ENCODE measurements around the gene SLC40A1. TPM values are rescaled to one million over a fixed set of nuclear protein-coding genes. Genes with fewer than 3 reads are reported as not detected.

Gene SLC40A1
- total RNA-seq, 1 donor from 2014 or later, result not detected

DNA sequence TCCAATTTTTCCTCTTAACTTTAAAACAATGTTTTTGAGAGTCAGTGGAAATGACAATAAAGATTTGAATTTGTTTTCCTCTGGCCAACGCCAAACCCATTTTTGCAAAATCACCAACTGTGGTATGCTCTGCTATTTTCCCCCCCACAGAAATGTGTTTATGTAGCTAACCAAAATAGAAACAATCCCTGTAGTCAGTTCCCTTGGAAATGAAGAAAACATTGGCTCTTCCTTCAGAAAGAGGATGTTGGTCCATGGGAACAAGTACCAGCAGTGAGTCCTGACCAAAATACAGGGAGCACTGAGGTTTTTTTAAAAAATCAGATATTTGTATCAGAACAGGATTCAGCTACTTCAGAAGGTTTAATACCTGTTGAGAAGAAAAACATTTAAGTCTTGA is 65.3 kb downstream of the SLC40A1 start:
- Histone ChIP-seq H3K9me3 (ENCODE audit: low read depth) (no peaks in the 10 kb centered on the region), H3K4me2 (no peak overlapping the region), H2AFZ (replicated peaks) (no peak overlapping the region), H3K27me3 (no peaks in the 10 kb centered on the region), H3K4me3 (no peak overlapping the region), H3K79me2 (ENCODE audit: low read depth) (no peaks in the 10 kb centered on the region), H3K27ac (no peak overlapping the region), H3K9ac (no peak overlapping the region), H3K4me1 (no peaks in the 10 kb centered on the region), H4K20me1 (ENCODE audit: low read depth) (no peaks in the 10 kb centered on the region), H3F3A (ENCODE audit: low read depth) (no peaks in the 10 kb centered on the region), H3K36me3 (no peaks in the 10 kb centered on the region)
- no peak for TF ChIP-seq EZH2 (IDR thresholded peaks at IDR 0.05)
- no peak for TF ChIP-seq CTCF (IDR thresholded peaks at IDR 0.05)
- no peak for TF ChIP-seq EZH2phosphoT487 (IDR thresholded peaks at IDR 0.05)
- DNase-seq (ENCODE audit: low spot score), result no peak
- no peaks in the 10 kb centered on the region for H3K4me1 Mint-ChIP-seq
- H3K4me3 Mint-ChIP-seq, result no peak overlapping the region
- H3K27me3 Mint-ChIP-seq (ENCODE audit: insufficient read depth, low read depth), result no peaks in the 10 kb centered on the region
- H3K36me3 Mint-ChIP-seq, result no peaks in the 10 kb centered on the region
- no peaks in the 10 kb centered on the region for H3K9me3 Mint-ChIP-seq
- H3K27ac Mint-ChIP-seq, result no peak overlapping the region

- H3K27me3 Mint-ChIP-seq (ENCODE audit: insufficient read depth, low read depth), result no peaks in the 10 kb centered on the region
- no peaks in the 10 kb centered on the region for H3K9me3 Mint-ChIP-seq
- Histone ChIP-seq H2AFZ (replicated peaks) (no peak overlapping the region), H3K36me3 (no peaks in the 10 kb centered on the region), H3K27me3 (no peaks in the 10 kb centered on the region), H3K27ac (no peak overlapping the region), H3K4me2 (no peak overlapping the region), H3F3A (ENCODE audit: low read depth) (no peaks in the 10 kb centered on the region), H3K4me3 (no peak overlapping the region), H4K20me1 (ENCODE audit: low read depth) (no peaks in the 10 kb centered on the region), H3K79me2 (ENCODE audit: low read depth) (no peaks in the 10 kb centered on the region), H3K4me1 (no peaks in the 10 kb centered on the region), H3K9ac (no peak overlapping the region), H3K9me3 (ENCODE audit: low read depth) (no peaks in the 10 kb centered on the region)
- H3K4me3 Mint-ChIP-seq, result no peak overlapping the region
- no peak overlapping the region for H3K27ac Mint-ChIP-seq
- DNase-seq (ENCODE audit: low spot score), result no peak
- no peak for TF ChIP-seq EZH2phosphoT487 (IDR thresholded peaks at IDR 0.05)
- TF ChIP-seq EZH2 (IDR thresholded peaks at IDR 0.05), result no peak
- no peak for TF ChIP-seq CTCF (IDR thresholded peaks at IDR 0.05)
- no peaks in the 10 kb centered on the region for H3K36me3 Mint-ChIP-seq
- H3K4me1 Mint-ChIP-seq, result no peaks in the 10 kb centered on the region
These were observed 66.5 kb downstream of the SLC40A1 start for GRCh38 chr2:189514104-189514503.

DNA sequence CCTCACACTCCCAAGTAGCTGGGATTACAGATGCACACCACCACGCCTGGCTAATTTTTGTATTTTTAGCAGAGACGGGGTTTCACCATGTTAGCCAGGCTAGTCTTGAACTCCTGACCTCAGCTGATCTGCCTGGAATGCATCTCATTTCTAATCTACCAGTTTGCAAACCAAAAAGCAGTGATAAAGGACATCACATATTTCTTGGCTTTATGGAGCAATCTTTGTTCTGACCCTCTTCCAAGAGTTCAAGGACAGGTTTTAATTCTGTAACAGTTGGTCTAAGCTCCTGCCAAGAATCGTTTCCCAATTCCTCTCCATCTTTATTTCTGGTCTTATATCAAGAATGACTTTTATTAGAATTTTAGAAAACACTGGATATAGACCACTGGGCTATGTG is 67.7 kb downstream of the SLC40A1 start:
- no peak for TF ChIP-seq CTCF (IDR thresholded peaks at IDR 0.05)
- TF ChIP-seq EZH2phosphoT487 (IDR thresholded peaks at IDR 0.05), result no peak
- no peak for TF ChIP-seq EZH2 (IDR thresholded peaks at IDR 0.05)
- Mint-ChIP-seq H3K27ac (no peak overlapping the region), H3K27me3 (ENCODE audit: insufficient read depth, low read depth) (no peaks in the 10 kb centered on the region), H3K9me3 (no peaks in the 10 kb centered on the region), H3K36me3 (no peaks in the 10 kb centered on the region), H3K4me1 (no peaks in the 10 kb centered on the region), H3K4me3 (no peak overlapping the region)
- Histone ChIP-seq H3K9ac (no peak overlapping the region), H3K27ac (no peak overlapping the region), H3K9me3 (ENCODE audit: low read depth) (no peaks in the 10 kb centered on the region), H3F3A (ENCODE audit: low read depth) (no peaks in the 10 kb centered on the region), H3K4me2 (no peak overlapping the region), H2AFZ (replicated peaks) (no peak overlapping the region), H3K4me1 (no peaks in the 10 kb centered on the region), H4K20me1 (ENCODE audit: low read depth) (no peaks in the 10 kb centered on the region), H3K27me3 (no peaks in the 10 kb centered on the region), H3K36me3 (no peaks in the 10 kb centered on the region), H3K4me3 (no peak overlapping the region), H3K79me2 (ENCODE audit: low read depth) (no peaks in the 10 kb centered on the region)
- DNase-seq (ENCODE audit: low spot score), result no peak

DNA sequence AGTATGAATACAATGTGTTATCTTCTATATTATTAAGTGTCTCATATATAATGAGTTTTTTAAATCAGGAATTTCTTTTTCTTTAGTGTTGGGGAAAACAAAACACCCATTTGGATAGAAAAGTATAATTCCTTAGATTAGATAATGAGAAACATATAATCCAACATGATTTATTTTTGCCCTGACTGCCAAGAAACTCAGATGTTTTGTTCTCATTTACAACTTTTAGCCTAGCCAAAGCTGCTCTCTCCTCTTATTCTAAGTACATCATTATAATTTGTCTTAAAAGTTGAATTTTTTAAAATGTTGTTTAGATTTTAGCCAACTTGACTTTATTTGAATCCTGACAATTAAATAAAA is 68.6 kb downstream of the SLC40A1 start:
- TF ChIP-seq EZH2 (IDR thresholded peaks at IDR 0.05) (no peak), CTCF (IDR thresholded peaks at IDR 0.05) (no peak), EZH2phosphoT487 (IDR thresholded peaks at IDR 0.05) (no peak)
- H3K9me3 Mint-ChIP-seq, result no peaks in the 10 kb centered on the region
- Histone ChIP-seq H3K36me3 (no peaks in the 10 kb centered on the region), H4K20me1 (ENCODE audit: low read depth) (no peaks in the 10 kb centered on the region), H3K9me3 (ENCODE audit: low read depth) (no peaks in the 10 kb centered on the region), H3K79me2 (ENCODE audit: low read depth) (no peaks in the 10 kb centered on the region), H2AFZ (replicated peaks) (no peak overlapping the region), H3K4me3 (no peak overlapping the region), H3K4me2 (no peak overlapping the region), H3K27me3 (no peaks in the 10 kb centered on the region), H3K27ac (no peak overlapping the region), H3K9ac (no peak overlapping the region), H3K4me1 (no peaks in the 10 kb centered on the region), H3F3A (ENCODE audit: low read depth) (no peaks in the 10 kb centered on the region)
- no peaks in the 10 kb centered on the region for H3K27me3 Mint-ChIP-seq (ENCODE audit: insufficient read depth, low read depth)
- H3K36me3 Mint-ChIP-seq, result no peaks in the 10 kb centered on the region
- DNase-seq (ENCODE audit: low spot score), result no peak
- H3K27ac Mint-ChIP-seq, result no peak overlapping the region
- no peaks in the 10 kb centered on the region for H3K4me1 Mint-ChIP-seq
- H3K4me3 Mint-ChIP-seq, result no peak overlapping the region
